Measurements from ENCODE around the gene CD274.

Gene CD274

DNA sequence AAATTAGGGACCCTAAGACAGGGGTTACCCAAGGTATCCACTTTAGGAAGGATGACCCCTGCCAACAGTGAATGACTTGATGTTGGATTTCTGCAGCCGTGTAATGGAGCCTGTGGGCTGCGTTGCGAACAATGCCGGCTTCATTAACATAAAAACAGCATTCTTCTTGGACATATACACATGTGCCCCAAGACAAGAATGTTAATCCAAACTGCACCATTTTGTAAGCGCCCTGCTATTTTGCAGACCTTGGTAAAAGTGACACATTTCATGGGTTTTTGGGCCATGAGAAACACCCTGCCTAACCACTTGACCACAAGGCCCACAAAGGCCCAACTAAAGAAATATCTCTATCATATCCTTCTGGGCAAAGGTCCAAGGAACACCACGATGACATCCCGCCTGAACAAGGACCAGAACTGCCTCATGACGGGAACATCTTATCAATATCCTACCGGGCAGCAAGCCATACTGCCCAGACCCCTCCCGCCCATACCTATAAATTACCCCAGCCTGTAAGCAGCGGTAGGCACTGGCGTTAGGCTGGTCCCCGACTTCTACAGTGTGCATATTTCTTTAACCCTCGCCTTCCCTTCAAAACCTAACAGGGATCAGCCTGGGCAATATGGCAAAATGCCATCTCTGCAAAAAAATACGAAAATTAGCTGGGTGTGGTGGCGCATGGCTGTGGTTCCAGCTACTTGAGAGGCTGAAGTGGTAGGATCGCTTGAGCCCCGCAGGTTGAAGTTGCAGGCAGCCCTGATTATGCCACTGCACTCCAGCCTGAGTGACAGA lies 50.3 kb downstream of the CD274 start:
- Histone ChIP-seq H3K9me3 (ENCODE audit: control insufficient read depth, low read length) (peaks cover 6% of the 10 kb centered on the region), H3K4me3 (ENCODE audit: extremely low read depth, insufficient read depth, low read length, poor library complexity, severe bottlenecking) (no peak overlapping the region), H3K36me3 (ENCODE audit: control insufficient read depth, insufficient read depth, low read length) (no peaks in the 10 kb centered on the region), H3K27ac (ENCODE audit: low read depth, low read length, severe bottlenecking) (no peak overlapping the region), H3K4me1 (ENCODE audit: control insufficient read depth, insufficient read depth, low read length, poor library complexity, severe bottlenecking) (no peaks in the 10 kb centered on the region)
- WGBS, 2 experiments (ENCODE audit: insufficient coverage in 2 of 2), result 91 to 95% methylated on average over 18 of the region's 18 CpGs

DNA sequence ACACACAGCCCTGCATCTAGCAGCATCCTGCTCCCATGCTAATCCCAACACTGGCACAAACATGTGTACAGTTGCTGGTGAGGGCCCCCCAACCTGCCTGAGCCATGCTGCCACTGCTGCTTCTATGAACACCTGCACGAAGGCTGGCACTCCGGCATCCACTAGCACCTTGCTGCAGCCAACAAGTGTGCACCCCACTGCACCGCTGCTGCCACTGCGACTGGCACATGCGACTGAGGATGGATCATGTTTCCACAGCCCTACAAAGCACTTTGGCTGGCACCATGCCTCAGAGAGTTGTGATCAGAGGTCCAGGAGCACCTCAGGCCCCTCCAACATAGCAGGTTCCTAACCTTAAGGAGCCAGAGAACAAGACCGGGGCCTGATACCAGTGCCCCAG lies 52.2 kb downstream of the CD274 start:
- no peak overlapping the region for H3K4me3 ChIP-seq (ENCODE audit: extremely low read depth, insufficient read depth, low read length, poor library complexity, severe bottlenecking)
- H3K36me3 ChIP-seq (ENCODE audit: control insufficient read depth, insufficient read depth, low read length), result no peaks in the 10 kb centered on the region
- no peak overlapping the region for H3K27ac ChIP-seq (ENCODE audit: low read depth, low read length, severe bottlenecking)
- peaks cover 12% of the 10 kb centered on the region for H3K9me3 ChIP-seq (ENCODE audit: control insufficient read depth, low read length)
- WGBS, 2 experiments (ENCODE audit: insufficient coverage in 2 of 2), result 82 to 96% methylated on average over 5 to 6 of the region's 6 CpGs
- no peaks in the 10 kb centered on the region for H3K4me1 ChIP-seq (ENCODE audit: control insufficient read depth, insufficient read depth, low read length, poor library complexity, severe bottlenecking)

DNA sequence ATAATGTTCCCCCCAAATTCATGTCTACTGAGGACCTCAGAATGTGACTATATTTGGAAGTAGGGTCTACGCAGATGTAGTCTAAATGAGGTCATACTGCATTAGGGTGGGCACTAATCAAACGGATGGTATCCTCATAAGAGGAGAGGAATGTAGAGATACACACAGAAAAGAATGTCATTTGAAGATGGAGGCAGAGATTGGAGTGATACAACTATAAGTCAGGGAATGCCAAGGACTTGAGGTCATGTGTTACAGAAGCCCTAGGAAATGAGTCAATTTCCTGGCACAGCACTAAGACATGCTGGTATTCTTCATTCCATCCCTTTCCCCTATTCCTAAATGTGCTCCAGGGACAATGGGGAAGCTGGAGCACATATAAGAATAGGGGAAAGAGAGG lies 59.2 kb downstream of the CD274 start:
- H3K9me3 ChIP-seq (ENCODE audit: control insufficient read depth, low read length), result peaks cover 12% of the 10 kb centered on the region
- peak overlapping the region; percentile 97 for H3K27ac ChIP-seq (ENCODE audit: low read depth, low read length, severe bottlenecking)
- WGBS, 2 experiments (ENCODE audit: insufficient coverage in 2 of 2), result 44 to 56% methylated on average over 1 to 2 of the region's 2 CpGs
- no peak overlapping the region for H3K4me3 ChIP-seq (ENCODE audit: extremely low read depth, insufficient read depth, low read length, poor library complexity, severe bottlenecking)
- no peaks in the 10 kb centered on the region for H3K36me3 ChIP-seq (ENCODE audit: control insufficient read depth, insufficient read depth, low read length)
- H3K4me1 ChIP-seq (ENCODE audit: control insufficient read depth, insufficient read depth, low read length, poor library complexity, severe bottlenecking), result peaks cover 34% of the 10 kb centered on the region

DNA sequence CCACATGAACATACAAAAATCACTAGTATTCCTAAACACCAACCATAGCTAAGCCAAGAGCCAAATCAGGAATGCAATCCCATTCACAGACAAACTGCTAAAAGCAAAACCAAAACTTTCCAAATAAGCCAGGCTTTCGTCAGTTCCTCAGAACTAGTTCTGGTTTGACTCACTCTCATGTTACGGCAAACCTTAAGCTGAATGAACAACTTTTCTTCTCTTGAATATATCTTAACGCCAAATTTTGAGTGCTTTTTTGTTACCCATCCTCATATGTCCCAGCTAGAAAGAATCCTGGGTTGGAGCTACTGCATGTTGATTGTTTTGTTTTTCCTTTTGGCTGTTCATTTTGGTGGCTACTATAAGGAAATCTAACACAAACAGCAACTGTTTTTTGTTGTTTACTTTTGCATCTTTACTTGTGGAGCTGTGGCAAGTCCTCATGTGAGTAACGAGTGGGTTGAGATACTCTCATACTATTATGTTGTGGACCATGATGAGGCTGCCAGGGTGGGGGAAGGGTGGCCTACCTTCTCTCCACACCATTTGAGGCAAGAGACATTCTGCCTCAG lies 60.1 kb downstream of the CD274 start, which contains the start of gene PDCD1LG2:
TSS of gene PDCD1LG2 (plus strand) at position 172 of the 572 bp plus-strand sequence. CDS start 12,016 bp downstream, outside the sequence.
- Histone ChIP-seq H3K9me3 (ENCODE audit: control insufficient read depth, low read length) (peaks cover 6% of the 10 kb centered on the region), H3K27ac (ENCODE audit: low read depth, low read length, severe bottlenecking) (peak within 1 kb of the TSS; percentile 97), H3K4me3 (ENCODE audit: extremely low read depth, insufficient read depth, low read length, poor library complexity, severe bottlenecking) (no peak within 1 kb of the TSS), H3K4me1 (ENCODE audit: control insufficient read depth, insufficient read depth, low read length, poor library complexity, severe bottlenecking) (peaks cover 34% of the 10 kb centered on the region), H3K36me3 (ENCODE audit: control insufficient read depth, insufficient read depth, low read length) (no peaks in the 10 kb centered on the region)
- 57 to 70% methylated on average over 2 to 3 of the region's 4 CpGs for WGBS, 2 experiments (ENCODE audit: insufficient coverage in 2 of 2)

DNA sequence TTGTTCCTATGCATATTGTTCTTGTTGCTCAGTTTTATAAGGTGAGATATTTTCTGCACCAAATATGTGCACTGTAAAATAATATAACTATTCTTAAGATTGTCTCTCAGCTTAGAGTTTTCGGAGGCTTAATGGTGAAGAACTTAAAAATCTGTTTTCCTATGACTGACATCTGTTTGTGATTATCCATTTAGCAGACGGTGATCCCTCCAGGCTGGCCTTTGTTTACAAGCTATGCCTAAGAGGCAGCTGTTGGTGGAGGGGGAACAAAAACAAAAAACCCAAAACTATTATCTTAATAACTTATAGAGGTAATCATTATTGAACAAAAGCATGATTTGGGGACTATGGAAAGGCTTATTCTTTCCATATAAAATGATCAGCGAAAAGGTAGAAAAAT lies 60.6 kb downstream of the CD274 start:
- H3K9me3 ChIP-seq (ENCODE audit: control insufficient read depth, low read length), result peaks cover 6% of the 10 kb centered on the region
- H3K4me3 ChIP-seq (ENCODE audit: extremely low read depth, insufficient read depth, low read length, poor library complexity, severe bottlenecking), result no peak overlapping the region
- WGBS, 2 experiments (ENCODE audit: insufficient coverage in 2 of 2), result 89% methylated on average over 1 of the region's 3 CpGs; no CpG with 5 or more reads in 1 of the 2 experiments
- H3K36me3 ChIP-seq (ENCODE audit: control insufficient read depth, insufficient read depth, low read length), result no peaks in the 10 kb centered on the region
- H3K4me1 ChIP-seq (ENCODE audit: control insufficient read depth, insufficient read depth, low read length, poor library complexity, severe bottlenecking), result peaks cover 34% of the 10 kb centered on the region
- H3K27ac ChIP-seq (ENCODE audit: low read depth, low read length, severe bottlenecking), result peak overlapping the region; percentile 97

DNA sequence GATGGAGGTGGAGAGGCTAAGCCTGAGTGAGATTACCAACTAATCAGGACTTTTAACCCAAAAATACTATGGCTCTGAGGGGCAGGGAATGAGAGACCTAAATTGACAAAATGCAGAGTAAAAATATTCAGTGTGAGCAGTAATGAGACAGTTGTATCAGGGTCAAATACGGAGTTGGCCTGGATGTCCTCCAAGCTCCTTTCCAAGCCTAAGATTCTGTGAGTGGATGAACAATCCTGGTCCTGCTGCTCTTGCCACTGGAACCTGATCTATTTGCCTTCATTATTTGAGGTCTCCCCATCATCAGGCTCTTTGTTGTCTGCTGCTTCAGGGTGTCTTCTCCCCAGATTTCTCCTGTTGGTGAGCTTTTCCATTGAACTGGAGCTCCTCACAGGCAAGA lies 61.1 kb downstream of the CD274 start:
- peaks cover 6% of the 10 kb centered on the region for H3K9me3 ChIP-seq (ENCODE audit: control insufficient read depth, low read length)
- 100% methylated on average over 1 of the region's 1 CpG for WGBS, 2 experiments (ENCODE audit: insufficient coverage in 2 of 2)
- H3K4me3 ChIP-seq (ENCODE audit: extremely low read depth, insufficient read depth, low read length, poor library complexity, severe bottlenecking), result no peak overlapping the region
- H3K36me3 ChIP-seq (ENCODE audit: control insufficient read depth, insufficient read depth, low read length), result no peaks in the 10 kb centered on the region
- peaks cover 34% of the 10 kb centered on the region for H3K4me1 ChIP-seq (ENCODE audit: control insufficient read depth, insufficient read depth, low read length, poor library complexity, severe bottlenecking)
- peak overlapping the region; percentile 97 for H3K27ac ChIP-seq (ENCODE audit: low read depth, low read length, severe bottlenecking)

DNA sequence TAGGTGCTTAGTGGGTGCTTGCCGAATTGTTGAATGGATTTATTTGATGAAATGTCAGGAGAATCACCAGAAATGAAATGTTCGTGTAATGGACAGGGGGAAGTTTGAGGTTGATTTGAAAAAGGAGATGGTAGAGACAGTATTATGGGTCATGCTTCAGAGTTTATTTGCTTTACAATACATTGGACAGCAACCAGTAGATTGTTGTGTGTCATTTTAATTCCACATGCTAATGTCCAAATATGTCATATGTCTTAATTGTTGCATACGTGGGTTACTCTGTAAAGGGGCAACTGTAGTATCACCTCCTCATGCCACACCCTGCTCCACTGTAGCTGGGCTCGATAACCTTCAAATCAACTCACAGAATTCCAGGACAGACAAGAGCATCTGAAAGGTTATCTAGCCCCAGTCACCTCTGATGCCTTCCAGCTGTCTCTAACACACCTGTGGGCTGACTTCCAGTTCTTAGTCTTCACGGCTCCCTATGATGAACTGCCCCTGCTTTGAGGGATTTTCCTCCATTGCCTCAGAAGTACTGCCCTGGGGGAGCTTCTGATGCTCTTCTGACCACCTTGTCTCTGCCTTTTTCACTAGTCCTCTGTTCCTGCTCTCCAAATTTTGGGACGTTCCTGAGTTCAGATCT lies 61.7 kb downstream of the CD274 start:
- Histone ChIP-seq H3K27ac (ENCODE audit: low read depth, low read length, severe bottlenecking) (peak overlapping the region; percentile 97), H3K9me3 (ENCODE audit: control insufficient read depth, low read length) (no peaks in the 10 kb centered on the region), H3K4me3 (ENCODE audit: extremely low read depth, insufficient read depth, low read length, poor library complexity, severe bottlenecking) (no peak overlapping the region), H3K4me1 (ENCODE audit: control insufficient read depth, insufficient read depth, low read length, poor library complexity, severe bottlenecking) (peaks cover 40% of the 10 kb centered on the region), H3K36me3 (ENCODE audit: control insufficient read depth, insufficient read depth, low read length) (no peaks in the 10 kb centered on the region)
- WGBS, 2 experiments (ENCODE audit: insufficient coverage in 2 of 2), result 84% methylated on average over 2 to 4 of the region's 6 CpGs

DNA sequence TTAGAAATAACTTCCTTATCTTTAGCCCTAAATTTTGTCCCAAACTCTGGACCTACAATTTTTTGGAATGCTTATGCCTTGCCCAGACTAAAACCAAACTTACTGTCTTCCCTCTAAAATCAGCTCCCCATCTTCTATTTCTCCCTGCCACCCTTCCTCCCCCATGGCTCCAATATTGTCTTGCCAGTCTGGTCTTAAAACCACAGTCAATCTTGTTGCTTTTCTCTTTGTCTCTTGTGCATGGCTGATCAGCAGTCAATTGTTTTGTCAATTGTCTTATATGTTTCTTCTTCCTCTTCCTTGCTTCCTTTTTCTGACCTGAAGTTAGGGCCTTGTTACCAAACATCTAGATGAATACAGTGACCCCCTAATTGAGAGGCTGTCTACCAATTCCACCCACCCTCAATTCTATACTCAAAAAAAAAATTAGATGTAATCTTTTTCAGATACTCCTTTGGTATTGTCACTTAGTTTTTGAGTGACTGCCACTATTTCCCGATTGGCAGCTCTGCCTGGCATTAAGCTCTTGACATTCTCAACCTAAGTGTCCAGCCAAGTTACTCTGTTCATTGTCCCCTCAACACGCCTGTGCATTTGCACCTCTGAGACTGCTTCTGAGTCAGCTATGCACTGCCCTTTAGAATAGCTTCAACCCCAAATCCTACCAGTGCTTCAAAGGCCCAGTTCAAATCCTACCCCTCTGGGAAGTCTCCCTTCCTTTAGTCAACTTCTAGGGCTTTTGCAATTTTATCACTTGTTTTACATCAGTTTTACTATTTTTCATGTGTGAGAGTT lies 62.5 kb downstream of the CD274 start:
- H3K27ac ChIP-seq (ENCODE audit: low read depth, low read length, severe bottlenecking), result no peak overlapping the region
- peaks cover 40% of the 10 kb centered on the region for H3K4me1 ChIP-seq (ENCODE audit: control insufficient read depth, insufficient read depth, low read length, poor library complexity, severe bottlenecking)
- WGBS, 2 experiments (ENCODE audit: insufficient coverage in 2 of 2), result 94 to 97% methylated on average over 2 of the region's 2 CpGs
- no peaks in the 10 kb centered on the region for H3K36me3 ChIP-seq (ENCODE audit: control insufficient read depth, insufficient read depth, low read length)
- H3K4me3 ChIP-seq (ENCODE audit: extremely low read depth, insufficient read depth, low read length, poor library complexity, severe bottlenecking), result no peak overlapping the region
- no peaks in the 10 kb centered on the region for H3K9me3 ChIP-seq (ENCODE audit: control insufficient read depth, low read length)

DNA sequence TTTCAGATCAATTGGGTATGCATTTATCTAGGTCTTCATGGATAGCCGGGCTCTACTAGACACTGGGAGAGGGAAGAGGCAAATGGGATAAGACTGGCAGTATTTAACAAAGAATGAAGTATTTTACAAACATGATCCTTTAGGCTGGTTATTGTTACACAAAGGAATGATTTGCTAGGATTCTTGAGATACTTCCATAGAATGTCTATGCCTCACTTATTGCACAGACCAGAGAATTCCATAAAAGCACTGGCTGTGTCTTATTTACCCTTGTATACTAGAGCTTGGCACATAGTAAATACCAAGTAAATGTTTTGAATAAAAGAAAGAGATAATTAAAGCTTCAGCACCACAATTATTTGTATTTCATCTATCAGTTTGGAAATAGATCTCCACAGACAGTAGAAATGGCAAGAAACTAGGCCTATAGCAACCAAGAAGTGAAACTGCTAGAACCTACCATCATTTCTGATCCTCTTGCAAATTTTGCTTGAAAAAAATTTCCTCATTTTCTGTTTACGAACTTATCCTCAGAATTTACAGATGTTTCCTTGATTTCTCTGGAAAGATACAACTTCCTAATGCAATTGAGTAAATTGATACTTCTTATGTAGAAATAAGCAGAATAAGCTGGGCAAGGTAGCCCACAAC lies 63.7 kb downstream of the CD274 start:
- 60 to 100% methylated on average over 1 of the region's 2 CpGs for WGBS, 2 experiments (ENCODE audit: insufficient coverage in 2 of 2)
- H3K9me3 ChIP-seq (ENCODE audit: control insufficient read depth, low read length), result no peaks in the 10 kb centered on the region
- peaks cover 35% of the 10 kb centered on the region for H3K4me1 ChIP-seq (ENCODE audit: control insufficient read depth, insufficient read depth, low read length, poor library complexity, severe bottlenecking)
- no peaks in the 10 kb centered on the region for H3K36me3 ChIP-seq (ENCODE audit: control insufficient read depth, insufficient read depth, low read length)
- H3K4me3 ChIP-seq (ENCODE audit: extremely low read depth, insufficient read depth, low read length, poor library complexity, severe bottlenecking), result no peak overlapping the region
- no peak overlapping the region for H3K27ac ChIP-seq (ENCODE audit: low read depth, low read length, severe bottlenecking)

Measured in mesodermal cell (in vitro differentiated cells).